ENCODE data around the gene TRAPPC2. TPM values are rescaled to one million over a fixed set of nuclear protein-coding genes. Genes with fewer than 3 reads are reported as not detected.

The TRAPPC2 gene
- total and polyA plus RNA-seq, 9 of the 15 experiments (the other 6 are each of a cell fraction or from before 2014, with no cell fraction given): 10.3 to 30.6 (median 18.6) TPM

DNA sequence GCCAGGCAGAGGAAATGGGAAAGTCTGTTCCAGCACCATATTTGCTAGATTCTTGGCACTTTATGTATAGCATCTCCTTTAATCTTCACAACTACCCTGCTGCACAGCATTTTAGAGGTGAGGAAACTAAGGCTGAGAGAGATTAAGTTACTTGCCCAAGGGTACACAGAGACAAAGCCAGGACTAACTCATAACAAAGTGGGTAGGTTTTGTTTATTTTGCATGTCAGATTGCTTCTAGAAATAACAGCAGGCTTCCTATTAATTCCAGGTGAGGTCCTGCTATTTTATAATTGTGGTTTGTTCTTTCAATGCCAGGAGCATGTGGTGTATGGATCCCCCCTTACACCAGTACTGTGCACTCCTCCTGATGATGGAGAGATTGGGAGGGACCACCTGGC, 66.5 kb downstream of the TRAPPC2 start:
- H3K4me2 ChIP-seq (ENCODE audit: insufficient read depth, low read length): no peak overlapping the region
- BruUV-seq (replicated peaks): no TSS peak
- no peaks in the 10 kb centered on the region for H3K9me3 ChIP-seq (replicated peaks; ENCODE audit: control insufficient read depth, insufficient read depth, low read depth, low read length)
- H3K4me1 ChIP-seq (replicated peaks in 1 of 2; ENCODE audit: control insufficient read depth in 2 of 2, insufficient read depth in 2 of 2, low read length in 2 of 2): peaks cover 0 to 3% of the 10 kb centered on the region in 2 experiments; a peak in 3 of 5 replicates
- no peaks in the 10 kb centered on the region for H4K20me1 ChIP-seq (replicated peaks; ENCODE audit: control insufficient read depth, insufficient read depth, low read length)
- POLR2A ChIA-PET: no interaction called here
- H3K9ac ChIP-seq (ENCODE audit: insufficient read depth in 1 of 2, low read depth in 2 of 2, low read length in 2 of 2): no peak overlapping the region
- FAIRE-seq (no peak), DNase-seq (ENCODE audit: extremely low read depth in 1 of 4, low spot score in 3 of 4) (no peak), ATAC-seq (no peak)
- no peaks in the 10 kb centered on the region for H3K79me2 ChIP-seq (ENCODE audit: control insufficient read depth, insufficient read depth, low read length)
- in situ Hi-C loops (cut with MboI) (loop anchor here (25.0 kb wide), 1 partner anchor 706 kb away; no protein-coding TSS in a partner anchor), intact Hi-C loops (cut with micrococcal nuclease) (no loop called here)
- peaks cover 7% of the 10 kb centered on the region; the same call in 2 of the 3 replicates for H3K36me3 ChIP-seq (ENCODE audit: control insufficient read depth, insufficient read depth, low read length)
- no peak overlapping the region for H3K4me3 ChIP-seq
- H3K27ac ChIP-seq (ENCODE audit: extremely low read depth, low read depth, low read length): no peak overlapping the region
- H3K27me3 ChIP-seq (ENCODE audit: control insufficient read depth in 2 of 2, insufficient read depth in 2 of 2, low read length in 2 of 2): no peaks in the 10 kb centered on the region
- CTCF ChIA-PET (ENCODE audit: low intra/inter-chr PET ratio): no interaction called here
- no peak overlapping the region for H2AFZ ChIP-seq (ENCODE audit: low read depth, low read length)
- no peaks in the 10 kb centered on the region for H3K9me1 ChIP-seq (ENCODE audit: control insufficient read depth, insufficient read depth, low read length)
- TF ChIP-seq CSDE1 (IDR thresholded peaks at IDR 0.05): no peak
- no peak for TF ChIP-seq BACH1 (tag; IDR thresholded peaks at IDR 0.05)
- TF ChIP-seq HDAC6 (IDR thresholded peaks at IDR 0.05; ENCODE audit: low read depth, low read length): no peak
- TF ChIP-seq BRD9 (IDR thresholded peaks at IDR 0.05; ENCODE audit: low read depth, partially characterized antibody): no peak
- no peak for TF ChIP-seq CHD2 (IDR thresholded peaks at IDR 0.05; ENCODE audit: low read depth, low read length)
- no peak for TF ChIP-seq TAL1 (IDR thresholded peaks at IDR 0.05)
- TF ChIP-seq FOSL1 (tag; conservative IDR thresholded peaks at IDR 0.05): no peak
- TF ChIP-seq, protein P1, sequence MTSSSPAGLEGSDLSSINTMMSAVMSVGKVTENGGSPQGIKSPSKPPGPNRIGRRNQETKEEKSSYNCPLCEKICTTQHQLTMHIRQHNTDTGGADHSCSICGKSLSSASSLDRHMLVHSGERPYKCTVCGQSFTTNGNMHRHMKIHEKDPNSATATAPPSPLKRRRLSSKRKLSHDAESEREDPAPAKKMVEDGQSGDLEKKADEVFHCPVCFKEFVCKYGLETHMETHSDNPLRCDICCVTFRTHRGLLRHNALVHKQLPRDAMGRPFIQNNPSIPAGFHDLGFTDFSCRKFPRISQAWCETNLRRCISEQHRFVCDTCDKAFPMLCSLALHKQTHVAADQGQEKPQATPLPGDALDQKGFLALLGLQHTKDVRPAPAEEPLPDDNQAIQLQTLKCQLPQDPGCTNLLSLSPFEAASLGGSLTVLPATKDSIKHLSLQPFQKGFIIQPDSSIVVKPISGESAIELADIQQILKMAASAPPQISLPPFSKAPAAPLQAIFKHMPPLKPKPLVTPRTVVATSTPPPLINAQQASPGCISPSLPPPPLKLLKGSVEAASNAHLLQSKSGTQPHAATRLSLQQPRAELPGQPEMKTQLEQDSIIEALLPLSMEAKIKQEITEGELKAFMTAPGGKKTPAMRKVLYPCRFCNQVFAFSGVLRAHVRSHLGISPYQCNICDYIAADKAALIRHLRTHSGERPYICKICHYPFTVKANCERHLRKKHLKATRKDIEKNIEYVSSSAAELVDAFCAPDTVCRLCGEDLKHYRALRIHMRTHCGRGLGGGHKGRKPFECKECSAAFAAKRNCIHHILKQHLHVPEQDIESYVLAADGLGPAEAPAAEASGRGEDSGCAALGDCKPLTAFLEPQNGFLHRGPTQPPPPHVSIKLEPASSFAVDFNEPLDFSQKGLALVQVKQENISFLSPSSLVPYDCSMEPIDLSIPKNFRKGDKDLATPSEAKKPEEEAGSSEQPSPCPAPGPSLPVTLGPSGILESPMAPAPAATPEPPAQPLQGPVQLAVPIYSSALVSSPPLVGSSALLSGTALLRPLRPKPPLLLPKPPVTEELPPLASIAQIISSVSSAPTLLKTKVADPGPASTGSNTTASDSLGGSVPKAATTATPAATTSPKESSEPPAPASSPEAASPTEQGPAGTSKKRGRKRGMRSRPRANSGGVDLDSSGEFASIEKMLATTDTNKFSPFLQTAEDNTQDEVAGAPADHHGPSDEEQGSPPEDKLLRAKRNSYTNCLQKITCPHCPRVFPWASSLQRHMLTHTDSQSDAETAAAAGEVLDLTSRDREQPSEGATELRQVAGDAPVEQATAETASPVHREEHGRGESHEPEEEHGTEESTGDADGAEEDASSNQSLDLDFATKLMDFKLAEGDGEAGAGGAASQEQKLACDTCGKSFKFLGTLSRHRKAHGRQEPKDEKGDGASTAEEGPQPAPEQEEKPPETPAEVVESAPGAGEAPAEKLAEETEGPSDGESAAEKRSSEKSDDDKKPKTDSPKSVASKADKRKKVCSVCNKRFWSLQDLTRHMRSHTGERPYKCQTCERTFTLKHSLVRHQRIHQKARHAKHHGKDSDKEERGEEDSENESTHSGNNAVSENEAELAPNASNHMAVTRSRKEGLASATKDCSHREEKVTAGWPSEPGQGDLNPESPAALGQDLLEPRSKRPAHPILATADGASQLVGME (CRISPR knock-in tag; IDR thresholded peaks at IDR 0.05): no peak
- TF ChIP-seq POLR2B (IDR thresholded peaks at IDR 0.05; ENCODE audit: low read depth, partially characterized antibody): no peak
- TF ChIP-seq HDAC2 (IDR thresholded peaks at IDR 0.05): no peak
- TF ChIP-seq, protein P2, sequence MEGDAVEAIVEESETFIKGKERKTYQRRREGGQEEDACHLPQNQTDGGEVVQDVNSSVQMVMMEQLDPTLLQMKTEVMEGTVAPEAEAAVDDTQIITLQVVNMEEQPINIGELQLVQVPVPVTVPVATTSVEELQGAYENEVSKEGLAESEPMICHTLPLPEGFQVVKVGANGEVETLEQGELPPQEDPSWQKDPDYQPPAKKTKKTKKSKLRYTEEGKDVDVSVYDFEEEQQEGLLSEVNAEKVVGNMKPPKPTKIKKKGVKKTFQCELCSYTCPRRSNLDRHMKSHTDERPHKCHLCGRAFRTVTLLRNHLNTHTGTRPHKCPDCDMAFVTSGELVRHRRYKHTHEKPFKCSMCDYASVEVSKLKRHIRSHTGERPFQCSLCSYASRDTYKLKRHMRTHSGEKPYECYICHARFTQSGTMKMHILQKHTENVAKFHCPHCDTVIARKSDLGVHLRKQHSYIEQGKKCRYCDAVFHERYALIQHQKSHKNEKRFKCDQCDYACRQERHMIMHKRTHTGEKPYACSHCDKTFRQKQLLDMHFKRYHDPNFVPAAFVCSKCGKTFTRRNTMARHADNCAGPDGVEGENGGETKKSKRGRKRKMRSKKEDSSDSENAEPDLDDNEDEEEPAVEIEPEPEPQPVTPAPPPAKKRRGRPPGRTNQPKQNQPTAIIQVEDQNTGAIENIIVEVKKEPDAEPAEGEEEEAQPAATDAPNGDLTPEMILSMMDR (IDR thresholded peaks at IDR 0.05 in 2 of 3, conservative IDR thresholded peaks at IDR 0.05 in 1 of 3; ENCODE audit: insufficient read depth in 2 of 3, low read depth in 1 of 3, low read length in 3 of 3): no peak
- TF ChIP-seq ZC3H8 (IDR thresholded peaks at IDR 0.05): no peak
- TF ChIP-seq U2AF1 (optimal IDR thresholded peaks at IDR 0.05; ENCODE audit: low read depth, low read length): no peak
- TF ChIP-seq, protein P3, sequence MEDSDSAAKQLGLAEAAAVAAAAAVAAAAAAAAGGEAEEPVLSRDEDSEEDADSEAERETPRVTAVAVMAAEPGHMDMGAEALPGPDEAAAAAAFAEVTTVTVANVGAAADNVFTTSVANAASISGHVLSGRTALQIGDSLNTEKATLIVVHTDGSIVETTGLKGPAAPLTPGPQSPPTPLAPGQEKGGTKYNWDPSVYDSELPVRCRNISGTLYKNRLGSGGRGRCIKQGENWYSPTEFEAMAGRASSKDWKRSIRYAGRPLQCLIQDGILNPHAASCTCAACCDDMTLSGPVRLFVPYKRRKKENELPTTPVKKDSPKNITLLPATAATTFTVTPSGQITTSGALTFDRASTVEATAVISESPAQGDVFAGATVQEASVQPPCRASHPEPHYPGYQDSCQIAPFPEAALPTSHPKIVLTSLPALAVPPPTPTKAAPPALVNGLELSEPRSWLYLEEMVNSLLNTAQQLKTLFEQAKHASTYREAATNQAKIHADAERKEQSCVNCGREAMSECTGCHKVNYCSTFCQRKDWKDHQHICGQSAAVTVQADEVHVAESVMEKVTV (CRISPR knock-in tag; IDR thresholded peaks at IDR 0.05): no peak
- no peak for TF ChIP-seq SIN3A (IDR thresholded peaks at IDR 0.05; ENCODE audit: borderline replicate concordance in 2 of 2, control insufficient read depth in 1 of 2, low read depth in 2 of 2, low read length in 2 of 2)

Measured in K562 (cell line).